ENCODE data around the gene PGM3. TPM values are rescaled to one million over a fixed set of nuclear protein-coding genes. Genes with fewer than 3 reads are reported as not detected.

The PGM3 gene
- total RNA-seq, 1 donor from 2014 or later: 31.3 TPM

- no peak overlapping the region for H3K27ac Mint-ChIP-seq
- no peaks in the 10 kb centered on the region for H3K9me3 Mint-ChIP-seq
- intact Hi-C loops (cut with micrococcal nuclease): no loop called here
- peaks cover 2% of the 10 kb centered on the region for H3K4me1 Mint-ChIP-seq (ENCODE audit: low read depth)
- H3K36me3 Mint-ChIP-seq (ENCODE audit: low read depth): peaks cover 72% of the 10 kb centered on the region
- H3K27me3 Mint-ChIP-seq (ENCODE audit: low read depth): no peaks in the 10 kb centered on the region
- no peak overlapping the region for H3K4me3 Mint-ChIP-seq (ENCODE audit: low read depth)
- DNase-seq (ENCODE audit: low spot score): no peak
Observed at GRCh38 chr6:83169106-83169505, 24.0 kb downstream of the PGM3 start.

DNA sequence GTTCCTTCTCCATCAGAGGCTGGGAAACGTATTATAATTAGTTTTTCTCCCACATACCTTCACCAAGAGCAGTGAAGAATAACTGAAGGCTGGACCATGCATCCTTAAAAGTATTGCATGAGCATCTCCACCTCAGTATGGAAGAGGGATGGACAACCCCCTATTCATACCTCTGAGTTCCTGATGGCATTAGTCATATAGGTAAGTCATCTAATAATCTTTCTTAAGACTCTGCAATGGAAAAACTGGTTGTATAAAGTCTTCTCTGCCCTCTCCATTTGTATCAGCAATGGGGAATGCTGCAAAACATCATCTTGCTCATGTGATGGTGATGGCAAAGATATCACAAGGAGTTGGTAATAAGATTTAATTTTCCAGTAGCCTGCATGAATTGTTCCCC lies 24.5 kb downstream of the PGM3 start:
- Mint-ChIP-seq H3K4me1 (ENCODE audit: low read depth) (peaks cover 2% of the 10 kb centered on the region), H3K27ac (no peak overlapping the region), H3K4me3 (ENCODE audit: low read depth) (no peak overlapping the region), H3K36me3 (ENCODE audit: low read depth) (peaks cover 69% of the 10 kb centered on the region), H3K27me3 (ENCODE audit: low read depth) (no peaks in the 10 kb centered on the region), H3K9me3 (no peaks in the 10 kb centered on the region)
- intact Hi-C loops (cut with micrococcal nuclease): no loop called here
- DNase-seq (ENCODE audit: low spot score): no peak

DNA sequence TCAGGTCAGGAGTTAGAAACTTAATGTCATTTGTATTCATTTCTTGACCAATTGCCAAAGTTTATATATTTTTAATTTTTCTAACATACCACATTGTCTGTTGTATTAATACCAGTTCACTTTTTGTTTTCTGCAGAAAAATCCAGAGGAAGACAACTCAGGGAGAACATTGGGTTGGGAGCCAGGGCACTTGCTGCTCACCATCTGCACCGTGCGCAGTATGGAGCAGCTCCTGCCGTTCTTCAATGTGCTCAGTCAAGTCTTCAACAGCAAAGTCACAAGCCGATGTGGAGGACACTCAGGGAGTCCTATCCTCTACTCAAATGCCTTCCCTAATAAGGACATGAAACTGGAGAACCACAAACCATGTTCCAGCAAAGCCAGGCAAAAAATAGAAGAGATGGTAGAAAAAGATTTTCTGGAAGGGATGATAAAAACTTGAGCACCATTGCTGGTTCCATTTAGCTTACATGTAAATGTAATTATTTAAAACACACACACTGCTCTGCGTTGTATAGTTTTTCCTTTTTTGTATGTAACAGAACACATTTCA lies 25.3 kb downstream of the PGM3 start:
- Mint-ChIP-seq H3K36me3 (ENCODE audit: low read depth) (peaks cover 62% of the 10 kb centered on the region), H3K4me3 (ENCODE audit: low read depth) (no peak overlapping the region), H3K9me3 (no peaks in the 10 kb centered on the region), H3K4me1 (ENCODE audit: low read depth) (peaks cover 2% of the 10 kb centered on the region), H3K27ac (no peak overlapping the region), H3K27me3 (ENCODE audit: low read depth) (no peaks in the 10 kb centered on the region)
- no peak for DNase-seq (ENCODE audit: low spot score)
- intact Hi-C loops (cut with micrococcal nuclease): no loop called here

- DNase-seq (ENCODE audit: low spot score): no peak
- Mint-ChIP-seq H3K27me3 (ENCODE audit: low read depth) (no peaks in the 10 kb centered on the region), H3K27ac (no peak overlapping the region), H3K36me3 (ENCODE audit: low read depth) (peaks cover 11% of the 10 kb centered on the region), H3K4me1 (ENCODE audit: low read depth) (peaks cover 2% of the 10 kb centered on the region), H3K9me3 (no peaks in the 10 kb centered on the region), H3K4me3 (ENCODE audit: low read depth) (no peak overlapping the region)
- intact Hi-C loops (cut with micrococcal nuclease): no loop called here
Observed at GRCh38 chr6:83160167-83160566, 32.9 kb downstream of the PGM3 start.

GRCh38 chr6:83155794-83156193 lies 37.3 kb downstream of the PGM3 start:
- no peak for DNase-seq (ENCODE audit: low spot score)
- Mint-ChIP-seq H3K27me3 (ENCODE audit: low read depth) (no peaks in the 10 kb centered on the region), H3K4me3 (ENCODE audit: low read depth) (no peak overlapping the region), H3K4me1 (ENCODE audit: low read depth) (no peaks in the 10 kb centered on the region), H3K36me3 (ENCODE audit: low read depth) (peaks cover 3% of the 10 kb centered on the region), H3K9me3 (no peaks in the 10 kb centered on the region), H3K27ac (no peak overlapping the region)
- intact Hi-C loops (cut with micrococcal nuclease): no loop called here

DNA sequence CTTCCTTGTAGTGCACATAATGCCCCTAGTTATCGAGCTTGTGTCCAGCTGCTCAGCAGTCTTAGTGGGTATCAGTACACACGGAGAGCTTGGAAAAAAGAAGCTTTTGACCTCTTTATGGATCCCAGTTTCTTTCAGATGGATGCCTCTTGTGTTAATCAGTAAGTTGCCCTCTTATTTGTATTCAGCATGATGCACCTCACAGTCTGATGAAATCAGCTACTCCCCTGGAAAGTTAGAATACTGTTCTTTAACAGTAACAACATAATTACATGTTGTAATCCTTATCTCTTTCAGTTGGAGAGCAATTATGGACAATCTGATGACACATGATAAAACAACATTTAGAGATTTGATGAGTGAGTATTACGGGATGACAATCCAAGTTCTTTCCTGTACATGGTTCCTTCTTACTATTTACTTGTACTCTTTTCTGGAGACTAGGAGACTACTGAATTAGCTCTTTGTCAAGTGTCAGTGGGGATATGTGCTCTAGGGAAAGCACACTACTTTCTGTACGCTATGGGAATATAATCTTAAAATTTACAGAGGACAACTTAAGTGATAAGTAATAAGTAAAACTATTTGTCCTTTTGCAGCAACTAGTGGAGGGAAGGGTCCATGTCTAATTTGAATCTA lies 39.1 kb downstream of the PGM3 start:
- no peak overlapping the region for H3K4me3 Mint-ChIP-seq (ENCODE audit: low read depth)
- H3K9me3 Mint-ChIP-seq: no peaks in the 10 kb centered on the region
- no peak for DNase-seq (ENCODE audit: low spot score)
- no peak overlapping the region for H3K27ac Mint-ChIP-seq
- peaks cover 3% of the 10 kb centered on the region for H3K36me3 Mint-ChIP-seq (ENCODE audit: low read depth)
- intact Hi-C loops (cut with micrococcal nuclease): no loop called here
- H3K4me1 Mint-ChIP-seq (ENCODE audit: low read depth): no peaks in the 10 kb centered on the region
- no peaks in the 10 kb centered on the region for H3K27me3 Mint-ChIP-seq (ENCODE audit: low read depth)

- intact Hi-C loops (cut with micrococcal nuclease): no loop called here
- no peak for DNase-seq (ENCODE audit: low spot score)
- Mint-ChIP-seq H3K27me3 (ENCODE audit: low read depth) (no peaks in the 10 kb centered on the region), H3K36me3 (ENCODE audit: low read depth) (peaks cover 3% of the 10 kb centered on the region), H3K4me3 (ENCODE audit: low read depth) (no peak overlapping the region), H3K9me3 (no peaks in the 10 kb centered on the region), H3K4me1 (ENCODE audit: low read depth) (no peaks in the 10 kb centered on the region), H3K27ac (no peak overlapping the region)
Observed at GRCh38 chr6:83152913-83153312, 40.2 kb downstream of the PGM3 start.

DNA sequence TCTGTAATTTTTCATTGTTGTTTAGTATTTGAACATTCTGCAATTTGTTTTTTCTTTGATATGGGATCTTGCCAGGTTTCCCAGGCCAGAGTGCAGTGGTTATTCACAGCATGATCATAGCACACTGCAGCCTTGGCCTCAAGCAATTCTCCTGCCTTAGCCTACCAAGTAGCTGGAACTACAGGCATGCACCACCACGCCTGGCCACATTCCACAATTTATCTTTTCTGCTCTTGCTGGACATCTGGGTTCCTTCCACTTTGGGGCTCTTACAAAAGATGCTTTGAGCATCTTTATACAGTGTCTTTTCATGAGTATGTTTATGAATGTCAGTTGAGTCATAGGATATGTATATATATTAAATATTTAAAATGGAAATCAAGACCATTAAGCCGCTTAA lies 42.0 kb downstream of the PGM3 start:
- DNase-seq (ENCODE audit: low spot score): no peak
- no peaks in the 10 kb centered on the region for H3K4me1 Mint-ChIP-seq (ENCODE audit: low read depth)
- H3K9me3 Mint-ChIP-seq: no peaks in the 10 kb centered on the region
- no peaks in the 10 kb centered on the region for H3K27me3 Mint-ChIP-seq (ENCODE audit: low read depth)
- H3K27ac Mint-ChIP-seq: no peak overlapping the region
- H3K4me3 Mint-ChIP-seq (ENCODE audit: low read depth): no peak overlapping the region
- H3K36me3 Mint-ChIP-seq (ENCODE audit: low read depth): no peaks in the 10 kb centered on the region
- intact Hi-C loops (cut with micrococcal nuclease): no loop called here

DNA sequence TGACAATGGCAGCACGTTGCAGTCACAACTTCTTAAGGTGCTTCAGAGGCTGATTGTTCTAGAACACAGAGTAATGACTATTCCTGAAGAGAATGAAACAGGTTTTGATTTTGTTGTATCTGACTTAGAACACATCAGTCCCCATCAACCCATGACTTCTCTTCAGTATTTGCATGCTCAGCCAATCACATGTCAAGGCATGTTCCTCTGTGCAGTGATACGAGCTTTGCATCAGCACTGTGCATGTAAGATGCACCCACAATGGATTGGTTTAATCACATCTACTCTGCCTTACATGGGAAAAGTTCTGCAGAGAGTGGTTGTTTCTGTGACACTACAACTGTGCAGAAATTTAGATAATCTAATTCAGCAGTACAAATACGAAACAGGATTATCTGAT lies 54.3 kb downstream of the PGM3 start:
- Mint-ChIP-seq H3K27me3 (ENCODE audit: low read depth) (no peaks in the 10 kb centered on the region), H3K4me3 (ENCODE audit: low read depth) (no peak overlapping the region), H3K36me3 (ENCODE audit: low read depth) (peaks cover 9% of the 10 kb centered on the region), H3K4me1 (ENCODE audit: low read depth) (no peaks in the 10 kb centered on the region), H3K27ac (no peak overlapping the region), H3K9me3 (no peaks in the 10 kb centered on the region)
- DNase-seq (ENCODE audit: low spot score): no peak
- intact Hi-C loops (cut with micrococcal nuclease): no loop called here

DNA sequence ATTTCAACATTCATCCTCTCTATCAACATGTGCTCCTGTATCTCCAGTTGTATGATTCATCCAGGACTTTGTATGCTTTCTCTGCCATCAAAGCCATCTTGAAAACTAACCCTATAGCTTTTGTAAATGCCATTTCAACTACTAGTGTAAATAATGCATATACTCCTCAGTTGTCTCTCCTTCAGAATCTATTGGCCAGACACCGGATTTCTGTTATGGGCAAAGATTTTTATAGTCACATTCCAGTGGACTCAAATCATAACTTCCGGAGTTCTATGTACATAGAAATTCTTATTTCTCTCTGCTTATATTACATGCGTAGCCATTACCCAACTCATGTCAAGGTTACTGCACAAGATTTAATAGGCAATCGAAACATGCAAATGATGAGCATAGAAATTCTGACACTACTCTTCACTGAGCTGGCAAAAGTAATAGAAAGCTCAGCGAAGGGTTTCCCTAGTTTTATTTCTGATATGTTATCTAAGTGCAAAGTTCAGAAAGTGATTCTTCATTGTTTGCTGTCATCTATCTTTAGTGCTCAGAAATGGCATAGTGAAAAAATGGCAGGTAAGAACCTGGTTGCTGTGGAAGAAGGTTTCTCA lies 54.8 kb downstream of the PGM3 start:
- intact Hi-C loops (cut with micrococcal nuclease): no loop called here
- H3K36me3 Mint-ChIP-seq (ENCODE audit: low read depth): peaks cover 4% of the 10 kb centered on the region
- no peak overlapping the region for H3K4me3 Mint-ChIP-seq (ENCODE audit: low read depth)
- no peaks in the 10 kb centered on the region for H3K27me3 Mint-ChIP-seq (ENCODE audit: low read depth)
- no peak overlapping the region for H3K27ac Mint-ChIP-seq
- DNase-seq (ENCODE audit: low spot score): no peak
- H3K4me1 Mint-ChIP-seq (ENCODE audit: low read depth): no peaks in the 10 kb centered on the region
- no peaks in the 10 kb centered on the region for H3K9me3 Mint-ChIP-seq

GRCh38 chr6:83132121-83132520 lies 60.9 kb downstream of the PGM3 start:
- Mint-ChIP-seq H3K27me3 (ENCODE audit: low read depth) (no peaks in the 10 kb centered on the region), H3K9me3 (no peaks in the 10 kb centered on the region), H3K4me1 (ENCODE audit: low read depth) (no peaks in the 10 kb centered on the region), H3K4me3 (ENCODE audit: low read depth) (no peak overlapping the region), H3K36me3 (ENCODE audit: low read depth) (peaks cover 7% of the 10 kb centered on the region), H3K27ac (no peak overlapping the region)
- DNase-seq (ENCODE audit: low spot score): no peak
- intact Hi-C loops (cut with micrococcal nuclease): no loop called here

DNA sequence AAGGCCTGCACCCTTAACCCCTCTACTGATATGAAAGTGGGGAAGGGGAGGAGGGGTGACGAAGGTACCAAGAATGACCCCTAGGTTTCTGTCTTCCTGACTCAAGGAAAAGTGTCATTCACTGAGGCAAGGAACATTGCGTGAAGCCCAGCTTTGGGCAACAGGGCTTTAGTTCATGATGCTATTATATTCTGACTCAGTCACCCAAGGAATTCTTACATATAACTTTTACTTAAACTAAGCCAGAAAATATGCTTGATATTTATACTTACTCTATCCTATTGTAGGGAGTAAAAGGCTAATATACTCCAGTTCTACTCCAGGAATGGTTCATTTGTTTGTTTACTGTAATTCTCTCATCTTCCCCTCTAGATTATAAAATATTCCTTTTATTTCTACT lies 65.1 kb downstream of the PGM3 start:
- no peak overlapping the region for H3K4me3 Mint-ChIP-seq (ENCODE audit: low read depth)
- no peaks in the 10 kb centered on the region for H3K9me3 Mint-ChIP-seq
- no peak for DNase-seq (ENCODE audit: low spot score)
- no peaks in the 10 kb centered on the region for H3K4me1 Mint-ChIP-seq (ENCODE audit: low read depth)
- H3K27ac Mint-ChIP-seq: no peak overlapping the region
- H3K36me3 Mint-ChIP-seq (ENCODE audit: low read depth): peaks cover 18% of the 10 kb centered on the region
- intact Hi-C loops (cut with micrococcal nuclease): no loop called here
- H3K27me3 Mint-ChIP-seq (ENCODE audit: low read depth): no peaks in the 10 kb centered on the region

DNA sequence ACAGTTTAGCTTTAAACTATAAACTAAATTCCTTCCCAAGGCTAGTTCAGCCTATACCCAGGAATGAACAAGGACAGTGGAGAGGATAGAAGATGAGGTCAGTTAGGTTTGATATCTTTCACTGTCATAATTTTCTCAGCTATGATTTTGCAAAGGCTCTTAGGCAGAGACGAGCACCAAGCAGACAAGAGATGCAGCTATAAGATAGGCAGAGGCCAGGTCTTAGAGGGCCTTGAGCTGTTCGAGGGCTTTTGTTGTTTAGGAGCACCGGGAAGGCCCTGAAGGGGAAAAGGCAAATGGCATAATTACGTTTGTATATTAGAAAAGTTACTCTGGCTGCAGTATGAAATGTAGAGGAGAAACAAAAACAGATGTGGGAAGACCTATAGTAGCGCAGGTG lies 65.8 kb downstream of the PGM3 start:
- no peaks in the 10 kb centered on the region for H3K27me3 Mint-ChIP-seq (ENCODE audit: low read depth)
- DNase-seq (ENCODE audit: low spot score): no peak
- intact Hi-C loops (cut with micrococcal nuclease): no loop called here
- peaks cover 18% of the 10 kb centered on the region for H3K36me3 Mint-ChIP-seq (ENCODE audit: low read depth)
- no peaks in the 10 kb centered on the region for H3K9me3 Mint-ChIP-seq
- no peak overlapping the region for H3K4me3 Mint-ChIP-seq (ENCODE audit: low read depth)
- no peak overlapping the region for H3K27ac Mint-ChIP-seq
- H3K4me1 Mint-ChIP-seq (ENCODE audit: low read depth): no peaks in the 10 kb centered on the region

Measured in activated T-helper 2 cell treated with anti-CD3 and anti-CD28 coated beads, Interferon-gamma antibody, Interleukin-2, Interleukin-4, amounts not matched to agents 10 μg/mL and 5 μg/mL and 100 μg/mL, durations not matched to agents 14 hours and 24 hours and 36 hours (primary cell).